Omental fat pad (tissue), 4 donors: ENCODE data around the gene HYAL3. TPM values are rescaled to one million over a fixed set of nuclear protein-coding genes. Genes with fewer than 3 reads are reported as not detected.

Experiments
- ATAC-seq: fragments of 150-250 bp; one replicate; pipeline ENCODE4 v1.9.1; 2016; ENCODE audit warnings: mild to moderate bottlenecking, moderate library complexity; ENCODE audit not compliant: low FRiP score
- DNase-seq: peaks from one replicate; pipeline ENCODE4 v3.0.0-alpha.2; 2019; ENCODE audit warnings: low spot score
- total RNA-seq, 4 donors: library from RNA; depleted of rRNA; stranded (reverse); fragments of >200 nt; gene quantifications; one replicate each; pipeline ENCODE4 v1.1.0, GENCODE V29; 2016
- TF ChIP-seq, protein P1 (sequence below), 3 donors: fragments of 450-650 bp; IDR thresholded peaks; one replicate each; pipeline ENCODE4 v1.5.1; 2016 to 2017; ENCODE audit warnings: antibody characterized with exemption in 3 of 3, mild to moderate bottlenecking in 3 of 3, moderate library complexity in 2 of 3

The HYAL3 gene
- total RNA-seq, 4 donors from 2014 or later = 1.9 to 6.2 (median 4.0) TPM

DNA sequence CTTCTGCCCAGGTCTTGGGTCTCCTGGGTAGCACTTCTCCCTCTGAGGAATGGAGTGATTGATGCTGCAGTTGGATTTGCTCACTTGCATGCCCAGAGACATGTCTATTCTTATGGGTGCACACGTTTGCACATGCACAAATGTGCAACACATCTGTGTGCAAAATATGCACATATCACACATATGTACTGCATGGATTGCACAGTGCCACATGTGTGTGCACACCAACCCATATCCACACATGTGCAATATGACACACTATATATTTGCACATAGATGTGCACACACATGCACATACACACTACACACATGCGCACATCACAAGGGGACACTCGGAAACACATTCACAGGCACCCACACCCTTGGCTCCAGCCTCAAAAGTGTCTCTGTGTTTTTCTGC lies 30.9 kb downstream of the HYAL3 start:
- TF ChIP-seq, protein P1, sequence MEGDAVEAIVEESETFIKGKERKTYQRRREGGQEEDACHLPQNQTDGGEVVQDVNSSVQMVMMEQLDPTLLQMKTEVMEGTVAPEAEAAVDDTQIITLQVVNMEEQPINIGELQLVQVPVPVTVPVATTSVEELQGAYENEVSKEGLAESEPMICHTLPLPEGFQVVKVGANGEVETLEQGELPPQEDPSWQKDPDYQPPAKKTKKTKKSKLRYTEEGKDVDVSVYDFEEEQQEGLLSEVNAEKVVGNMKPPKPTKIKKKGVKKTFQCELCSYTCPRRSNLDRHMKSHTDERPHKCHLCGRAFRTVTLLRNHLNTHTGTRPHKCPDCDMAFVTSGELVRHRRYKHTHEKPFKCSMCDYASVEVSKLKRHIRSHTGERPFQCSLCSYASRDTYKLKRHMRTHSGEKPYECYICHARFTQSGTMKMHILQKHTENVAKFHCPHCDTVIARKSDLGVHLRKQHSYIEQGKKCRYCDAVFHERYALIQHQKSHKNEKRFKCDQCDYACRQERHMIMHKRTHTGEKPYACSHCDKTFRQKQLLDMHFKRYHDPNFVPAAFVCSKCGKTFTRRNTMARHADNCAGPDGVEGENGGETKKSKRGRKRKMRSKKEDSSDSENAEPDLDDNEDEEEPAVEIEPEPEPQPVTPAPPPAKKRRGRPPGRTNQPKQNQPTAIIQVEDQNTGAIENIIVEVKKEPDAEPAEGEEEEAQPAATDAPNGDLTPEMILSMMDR (IDR thresholded peaks at IDR 0.05) = no peak
- no peak for ATAC-seq
- DNase-seq = no peak

- no peak for ATAC-seq
- TF ChIP-seq, protein P1 (IDR thresholded peaks at IDR 0.05) = no peak
- DNase-seq = no peak
These were observed 31.8 kb downstream of the HYAL3 start for GRCh38 chr3:50267280-50267913.

GRCh38 chr3:50266836-50267235 lies 32.4 kb downstream of the HYAL3 start:
- TF ChIP-seq, protein P1 (IDR thresholded peaks at IDR 0.05) = no peak
- DNase-seq (no peak), ATAC-seq (no peak)

DNA sequence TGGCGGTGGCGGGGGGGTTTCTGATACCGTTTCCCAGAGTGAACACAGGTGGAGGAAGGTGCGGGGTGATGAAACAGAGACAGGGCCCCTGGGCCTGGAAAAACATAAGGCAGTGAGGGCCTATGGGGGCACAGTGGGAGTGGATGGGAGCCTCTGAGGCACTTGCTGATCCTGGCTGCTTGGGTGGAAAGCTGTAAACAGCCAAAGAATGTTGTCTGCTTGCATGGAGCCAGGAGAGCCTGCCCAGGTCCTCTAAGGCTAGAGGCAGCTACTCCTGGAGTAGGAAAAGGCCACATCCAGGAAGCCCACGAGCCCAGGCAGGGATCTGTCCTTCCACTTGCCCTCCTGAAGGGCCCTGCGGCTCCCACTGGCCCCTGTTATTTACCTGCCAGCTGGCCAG lies 33.2 kb downstream of the HYAL3 start:
- TF ChIP-seq, protein P1 (IDR thresholded peaks at IDR 0.05) = no peak
- ATAC-seq (no peak), DNase-seq (no peak)

GRCh38 chr3:50265571-50265970 lies 33.6 kb downstream of the HYAL3 start:
- ATAC-seq = no peak
- no peak for DNase-seq
- TF ChIP-seq, protein P1 (IDR thresholded peaks at IDR 0.05) = no peak

- no peak for DNase-seq
- TF ChIP-seq, protein P1 (IDR thresholded peaks at IDR 0.05) = no peak
- ATAC-seq = peak; percentile 25
These were observed 34.2 kb downstream of the HYAL3 start for GRCh38 chr3:50264964-50265485.

GRCh38 chr3:50264383-50264963 lies 34.7 kb downstream of the HYAL3 start:
- TF ChIP-seq, protein P1 (IDR thresholded peaks at IDR 0.05) = no peak
- ATAC-seq (peak; percentile 74), DNase-seq (no peak)
